Cerebellar cortex (tissue), 1 donor: ENCODE measurements around the gene ASNSD1.

Experiments used
- DNase-seq: peaks from one replicate; pipeline ENCODE4 v3.0.0-alpha.2; 2015; ENCODE audit warnings: low spot score

The ASNSD1 gene

GRCh38 chr2:189661148-189661956 is at the start of gene ASNSD1:
Gene ASNSD1 (plus strand): TSS chr2:189661459. CDS start chr2:189666133, 4,674 bp downstream.
- DNase-seq = peak; percentile 99

GRCh38 chr2:189613077-189613636 is 48.1 kb upstream of the ASNSD1 start:
- DNase-seq = no peak

GRCh38 chr2:189613650-189614420 is 47.4 kb upstream of the ASNSD1 start:
- no peak for DNase-seq

- DNase-seq = no peak
Measured at GRCh38 chr2:189614585-189614984, 46.7 kb upstream of the ASNSD1 start.

GRCh38 chr2:189618197-189618596 is 43.1 kb upstream of the ASNSD1 start:
- no peak for DNase-seq

GRCh38 chr2:189621781-189622180 is 39.5 kb upstream of the ASNSD1 start:
- no peak for DNase-seq

- no peak for DNase-seq
Measured at GRCh38 chr2:189623049-189623448, 38.2 kb upstream of the ASNSD1 start.

GRCh38 chr2:189624648-189625355 is 36.5 kb upstream of the ASNSD1 start:
- DNase-seq = no peak

- no peak for DNase-seq
Measured at GRCh38 chr2:189625636-189626035, 35.6 kb upstream of the ASNSD1 start.

GRCh38 chr2:189627789-189628188 is 33.5 kb upstream of the ASNSD1 start:
- DNase-seq = no peak

GRCh38 chr2:189628817-189629530 is 32.3 kb upstream of the ASNSD1 start:
- no peak for DNase-seq

GRCh38 chr2:189629531-189630453 is 31.5 kb upstream of the ASNSD1 start:
- DNase-seq = no peak

GRCh38 chr2:189631849-189632248 is 29.4 kb upstream of the ASNSD1 start:
- no peak for DNase-seq

- DNase-seq = no peak
Measured at GRCh38 chr2:189633392-189633811, 27.9 kb upstream of the ASNSD1 start.

GRCh38 chr2:189635353-189635752 is 25.9 kb upstream of the ASNSD1 start:
- DNase-seq = no peak

GRCh38 chr2:189638301-189639006 is 22.8 kb upstream of the ASNSD1 start:
- no peak for DNase-seq

- no peak for DNase-seq
Measured at GRCh38 chr2:189639007-189639609, 22.2 kb upstream of the ASNSD1 start.

GRCh38 chr2:189641002-189641401 is 20.3 kb upstream of the ASNSD1 start:
- no peak for DNase-seq

GRCh38 chr2:189641590-189641989 is 19.7 kb upstream of the ASNSD1 start:
- DNase-seq = no peak
